ENCODE results near the gene NACAD.

The NACAD gene

DNA sequence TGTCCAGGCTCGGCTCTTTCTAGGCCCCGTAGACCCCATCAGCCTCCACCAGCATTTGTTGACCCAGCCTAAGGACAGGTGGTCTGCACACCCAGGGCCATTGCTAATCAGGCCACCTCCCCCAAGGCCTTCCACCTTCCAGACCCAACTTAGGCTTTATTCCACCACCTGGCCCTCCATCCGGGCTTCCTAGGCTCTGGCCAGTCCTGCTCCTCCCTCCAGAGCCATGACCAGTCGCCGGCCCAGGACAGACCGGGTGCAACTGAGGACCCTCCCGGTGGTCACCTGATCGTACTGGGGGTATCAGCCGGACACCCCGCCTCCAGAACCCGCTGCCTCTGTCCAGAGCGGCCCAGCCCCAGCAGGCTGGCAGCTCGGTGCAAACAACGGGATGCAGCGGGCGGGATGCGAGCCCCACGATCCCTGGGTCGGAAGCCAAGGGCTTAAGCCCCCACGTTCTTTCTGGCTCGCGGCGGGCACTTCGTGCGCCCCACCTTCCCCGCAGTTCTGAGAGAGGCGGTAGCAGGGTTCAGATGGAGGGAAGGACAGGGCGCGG is 545 bp downstream of the NACAD start:
- no peak for DNase-seq

DNA sequence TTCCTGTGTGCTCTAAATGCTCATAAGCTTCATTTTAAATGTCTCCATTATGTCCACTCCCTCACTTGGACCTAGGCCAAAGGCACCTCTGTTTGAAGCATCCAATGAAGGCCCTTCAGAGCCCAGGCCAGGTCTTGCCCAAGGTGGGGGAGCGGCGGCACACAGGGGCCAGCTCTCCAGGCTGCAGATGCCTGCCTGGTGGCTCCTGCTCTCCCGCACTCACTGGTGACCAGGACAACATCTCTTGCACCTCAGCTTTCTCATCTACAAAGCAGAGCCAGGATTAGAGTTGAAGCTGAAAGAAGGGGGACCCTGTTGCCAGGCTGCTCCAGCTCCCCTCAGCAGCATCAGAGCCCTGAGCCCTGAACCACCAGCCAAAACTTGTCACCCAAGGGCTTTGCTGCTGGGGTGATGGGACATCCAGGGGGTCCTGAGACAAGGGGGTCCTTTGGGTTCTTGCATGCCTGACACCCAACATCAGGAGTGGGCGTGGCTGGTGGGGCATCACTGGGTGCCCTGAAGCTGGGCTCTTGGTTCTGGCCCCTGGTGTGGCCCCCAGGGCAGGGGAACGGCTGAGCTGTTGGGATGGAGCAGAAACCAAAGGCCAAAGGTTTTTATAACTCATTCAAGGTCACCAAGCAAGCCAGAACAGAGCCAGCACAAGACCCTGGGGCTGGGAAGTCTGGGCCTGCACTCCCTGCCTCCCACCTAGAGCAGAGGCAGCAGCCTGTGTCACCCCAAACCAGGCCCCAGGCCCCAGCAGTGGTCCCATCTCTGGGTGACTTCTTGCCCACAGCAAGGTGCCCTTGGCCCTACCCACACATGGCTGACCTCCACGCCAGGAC is 1.2 kb downstream of the NACAD start:
- DNase-seq: no peak

DNA sequence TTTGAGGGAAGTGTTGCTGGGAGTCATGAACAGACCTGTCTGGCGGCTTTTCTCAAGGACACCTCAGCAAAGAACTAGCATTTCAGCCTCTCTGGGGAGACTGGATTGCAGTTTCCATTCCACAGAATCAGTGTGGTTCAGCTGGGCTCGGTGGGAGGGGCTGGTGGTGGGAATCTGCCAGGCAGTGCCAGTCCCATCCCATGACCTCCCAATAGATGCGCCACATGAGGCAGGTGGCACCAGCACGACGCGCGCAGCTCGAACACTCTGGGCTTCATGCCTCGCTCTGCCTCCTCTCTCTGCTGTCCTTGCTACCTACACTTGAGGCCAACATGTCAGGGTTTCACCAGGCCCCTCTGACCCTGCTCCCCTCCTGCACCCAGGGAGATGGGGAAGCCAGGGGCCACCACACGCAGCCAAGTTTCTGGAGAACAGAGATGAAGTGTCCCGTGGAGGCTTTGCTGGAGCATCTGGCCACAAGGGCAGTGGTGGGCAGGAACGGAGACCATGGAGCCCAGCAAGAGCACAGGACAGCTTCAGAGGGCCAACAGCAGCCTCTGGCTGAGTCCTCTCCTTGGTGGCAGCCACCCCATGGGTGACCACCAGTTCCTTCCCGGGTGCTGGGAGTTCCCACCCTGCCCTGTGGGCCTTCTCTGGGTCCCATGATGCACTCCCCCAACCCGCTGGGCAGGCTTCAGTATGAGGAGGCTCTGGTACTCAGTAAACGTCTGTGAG is 2.3 kb downstream of the NACAD start:
- no peak for DNase-seq

DNA sequence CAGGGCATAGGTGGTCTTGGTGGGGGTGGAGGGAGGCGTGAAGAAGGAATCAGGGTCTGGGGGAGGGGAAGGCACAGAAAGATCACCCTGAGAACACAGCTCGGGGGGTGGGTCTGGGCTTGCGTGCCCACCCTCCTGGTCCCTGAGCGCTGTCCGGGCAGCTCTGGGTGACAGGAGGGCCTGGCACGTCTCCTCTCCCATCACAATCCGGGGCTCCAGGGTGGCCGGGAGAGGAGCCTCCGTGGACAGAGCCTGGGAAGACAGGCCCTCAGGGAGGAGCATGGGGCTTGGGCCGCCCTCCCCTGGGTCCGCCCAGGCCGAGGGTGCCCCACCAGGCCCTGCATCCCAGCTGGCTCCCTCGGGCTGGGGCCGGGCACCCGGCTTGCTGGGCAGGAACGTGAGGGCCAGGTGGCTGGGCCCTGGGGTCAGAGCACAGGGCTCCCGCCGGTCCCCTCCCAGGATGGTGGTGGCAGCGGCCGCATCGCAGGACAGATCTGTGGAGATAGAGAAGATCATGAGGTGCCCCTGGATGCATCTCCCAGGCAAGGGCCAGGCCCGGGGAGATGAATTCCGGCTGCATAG is 3.1 kb downstream of the NACAD start:
- DNase-seq: no peak

GRCh38 chr7:45084901-45085618 is 3.7 kb downstream of the NACAD start:
- DNase-seq: no peak

GRCh38 chr7:45084336-45084735 is 4.4 kb downstream of the NACAD start:
- DNase-seq: no peak

GRCh38 chr7:45082831-45083331 is 5.9 kb downstream of the NACAD start:
- DNase-seq: no peak

DNA sequence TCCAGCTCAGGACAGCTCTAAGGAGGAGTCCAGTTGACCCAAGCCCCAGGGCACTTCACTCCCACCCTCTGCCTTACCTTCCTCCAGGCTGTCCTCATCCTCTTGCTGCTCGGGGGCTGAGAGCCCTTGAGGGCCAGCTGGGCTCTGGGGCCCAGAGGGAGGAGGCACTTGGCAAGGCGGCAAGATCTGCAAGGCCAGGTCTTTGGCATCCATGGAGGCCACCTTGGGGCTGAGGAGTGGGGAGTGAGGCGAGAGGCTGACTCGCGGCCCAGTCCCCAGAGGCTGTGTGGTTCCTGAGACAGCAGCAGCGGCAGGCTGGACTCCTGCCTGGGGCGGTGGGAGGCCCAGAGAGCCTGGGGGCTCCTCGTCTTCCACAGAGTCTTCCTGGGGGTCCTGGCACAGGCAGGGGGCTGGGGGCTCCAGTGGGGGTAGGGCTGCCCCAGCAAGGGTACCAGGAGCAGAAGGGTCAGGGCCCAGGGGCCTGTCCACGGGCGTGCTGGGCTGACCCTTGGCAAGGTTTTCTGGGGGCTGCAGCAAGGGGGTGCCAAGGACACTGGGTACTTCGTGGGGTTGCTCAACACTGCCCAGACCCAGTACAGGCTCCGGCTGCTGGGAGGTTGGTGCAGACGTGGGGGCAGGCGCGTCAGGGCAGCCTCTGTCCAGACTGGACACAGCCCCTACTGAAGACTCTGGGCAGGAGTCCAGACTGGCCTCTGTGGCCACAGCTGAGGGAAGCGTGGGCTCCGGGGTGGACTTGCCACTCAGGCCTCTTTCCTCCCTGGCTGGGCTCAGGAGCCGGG is 6.5 kb downstream of the NACAD start:
- DNase-seq: no peak

GRCh38 chr7:45081670-45081974 is 7.1 kb downstream of the NACAD start:
- no peak for DNase-seq

- DNase-seq: no peak
Observed at GRCh38 chr7:45080958-45081669, 7.7 kb downstream of the NACAD start.

DNA sequence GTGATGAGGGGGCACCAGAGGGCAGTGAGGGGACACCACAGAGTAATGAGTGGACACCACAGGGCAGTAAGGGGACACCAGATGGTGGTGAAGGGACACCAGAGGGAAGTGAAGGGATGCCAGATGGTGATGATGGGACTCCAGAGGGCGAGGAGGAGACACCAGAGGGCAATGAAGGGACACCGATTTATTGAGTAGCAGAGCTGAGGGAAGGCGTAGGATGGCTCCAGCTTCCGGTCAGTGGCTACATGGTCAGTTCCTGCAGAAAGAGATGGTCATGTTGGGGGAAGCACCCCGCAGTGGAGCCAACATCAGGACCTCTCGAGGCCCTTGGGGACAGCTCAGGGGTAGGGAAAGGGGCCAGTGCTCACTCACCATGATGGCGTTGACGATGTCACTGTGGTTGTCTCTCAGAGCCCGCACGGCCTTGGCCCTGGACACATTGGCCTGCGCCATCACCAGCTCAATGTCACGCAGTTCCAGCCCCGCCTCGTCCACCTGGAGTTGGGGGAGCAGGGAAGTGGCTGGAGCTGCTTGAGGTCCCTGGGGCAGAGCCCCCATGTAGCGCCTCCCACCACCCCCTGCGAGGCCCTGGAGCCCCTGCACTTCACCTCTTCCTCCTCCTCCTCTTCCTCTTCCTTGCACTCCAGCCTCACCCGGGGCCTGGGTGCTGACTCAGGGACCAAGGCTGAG is 8.4 kb downstream of the NACAD start:
- no peak for DNase-seq

DNA sequence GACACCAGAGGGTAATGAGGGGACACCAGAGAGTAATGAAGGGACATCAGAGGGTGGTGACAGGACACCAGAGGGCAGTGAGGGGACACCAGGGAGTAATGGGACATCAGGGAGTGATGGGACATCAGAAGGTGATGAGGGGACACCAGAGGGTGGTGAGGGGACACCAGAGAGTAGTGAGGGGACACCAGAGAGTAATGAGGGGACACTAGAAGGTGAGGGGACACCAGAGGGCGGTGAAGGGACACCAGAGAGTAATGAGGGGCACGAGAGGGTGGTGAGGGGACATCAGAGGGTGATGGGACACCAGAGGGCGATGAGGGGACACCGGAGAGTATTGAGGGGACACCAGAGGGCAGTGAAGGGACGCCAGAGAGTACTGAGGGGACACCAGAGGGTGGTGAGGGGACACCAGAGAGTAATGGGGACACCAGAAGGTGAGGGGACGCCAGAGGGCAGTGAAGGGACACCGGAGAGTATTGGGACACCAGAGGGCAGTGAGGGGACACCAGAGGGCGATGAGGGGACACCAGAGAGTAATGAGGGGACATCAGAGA is 10.6 kb downstream of the NACAD start:
- DNase-seq: no peak

GRCh38 chr7:45077579-45077978 is 11.2 kb downstream of the NACAD start:
- DNase-seq: no peak

GRCh38 chr7:45076946-45077345 is 11.8 kb downstream of the NACAD start:
- no peak for DNase-seq

- DNase-seq: no peak
Observed at GRCh38 chr7:45075871-45076796, 12.6 kb downstream of the NACAD start.

GRCh38 chr7:45075355-45075644 is 13.5 kb downstream of the NACAD start:
- no peak for DNase-seq

GRCh38 chr7:45074528-45075354 is 14.0 kb downstream of the NACAD start:
- no peak for DNase-seq
